Prostate gland (tissue), 2 donors: Measurements from ENCODE around the gene FIP1L1. TPM values are rescaled to one million over a fixed set of nuclear protein-coding genes. Genes with fewer than 3 reads are reported as not detected.

Source experiments
- DNase-seq: peaks from one replicate; pipeline ENCODE4 v3.0.0-alpha.2; 2019; ENCODE audit warnings: low spot score
- H3K27ac ChIP-seq, 2 donors: fragments of 200-600 bp; sonication (generic); 2 replicates each; pipeline ENCODE4 v1.5.1; 2017 to 2019
- H3K27me3 ChIP-seq: fragments of 200-600 bp; sonication (generic); replicated peaks from 2 replicates; pipeline ENCODE4 v1.5.1; 2019; ENCODE audit not compliant: insufficient read depth
- H3K36me3 ChIP-seq, 2 donors: fragments of 200-600 bp; sonication (generic); 1 replicate in 1 of 2; 2 replicates in 1 of 2; pipeline versions ENCODE4 v1.5.1 to v1.8.1; 2017 to 2019
- H3K4me1 ChIP-seq: fragments of 200-600 bp; sonication (generic); replicated peaks from 2 replicates; pipeline ENCODE4 v1.5.1; 2019
- H3K4me3 ChIP-seq, 2 donors: fragments of 200-600 bp; sonication (generic); 2 replicates each; pipeline ENCODE4 v1.5.1; 2017 to 2019
- H3K9me3 ChIP-seq: fragments of 200-600 bp; sonication (generic); 2 replicates; pipeline ENCODE4 v1.5.1; 2017
- POLR2A ChIP-seq: fragments of 450-650 bp; IDR thresholded peaks from one replicate; pipeline ENCODE4 v1.6.1; 2016; ENCODE audit warnings: antibody characterized with exemption, mild to moderate bottlenecking
- POLR2AphosphoS5 ChIP-seq: sonication (generic); formaldehyde crosslinking; IDR thresholded peaks from one replicate; pipeline ENCODE4 v1.6.1; 2017; ENCODE audit warnings: antibody characterized with exemption
- WGBS: methylation state at CpG from one replicate; pipeline ENCODE4 v1.1.5; 2018; 5-methylcytosine and 5-hydroxymethylcytosine counted together
- intact Hi-C: fragments of 100-400 bp; cut with DNase I; formaldehyde crosslinking; loops from one replicate; pipeline ENCODE4 v1.14.2; 2022
- total RNA-seq, 2 donors: library from RNA; depleted of rRNA; stranded (reverse); fragments of >200 nt; gene quantifications; one replicate each; pipeline ENCODE4 v1.1.0, GENCODE V29; 2016

The FIP1L1 gene
- total RNA-seq, 2 donors from 2014 or later, result 41.0 to 63.5 TPM

DNA sequence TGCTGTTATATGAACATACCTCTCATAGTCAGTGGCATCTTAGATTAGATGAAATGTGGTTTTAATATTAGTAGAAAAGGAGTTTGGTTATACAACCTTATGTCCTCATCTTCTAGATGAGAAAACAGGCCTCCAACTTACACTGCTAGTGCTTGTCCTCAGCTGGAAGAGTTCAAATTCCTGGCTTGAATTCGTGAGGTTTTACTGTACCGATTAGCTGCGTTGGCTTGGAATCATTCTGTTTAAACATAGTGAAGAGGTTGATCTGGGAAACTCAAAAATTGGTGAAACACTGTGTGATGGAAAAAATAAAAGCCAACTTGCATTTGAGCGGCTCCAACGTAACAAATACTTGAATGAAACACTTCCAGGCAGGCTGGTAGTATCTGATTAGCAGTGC, 132.9 kb downstream of the FIP1L1 start:
- TF ChIP-seq POLR2A (no peak), POLR2AphosphoS5 (no peak)
- no peaks in the 10 kb centered on the region for H3K36me3 ChIP-seq
- no peak overlapping the region for H3K27ac ChIP-seq
- no peak for DNase-seq
- H3K4me1 ChIP-seq, result no peaks in the 10 kb centered on the region
- no peaks in the 10 kb centered on the region for H3K9me3 ChIP-seq
- H3K27me3 ChIP-seq, result no peaks in the 10 kb centered on the region
- WGBS, result 8% methylated on average over 5 of the region's 5 CpGs
- H3K4me3 ChIP-seq, result no peak overlapping the region
- intact Hi-C loops, result no loop called here

Other genes with a start within 250 kb of the FIP1L1 start
- gene SCFD2, start 11.6 kb upstream of the FIP1L1 start, total RNA-seq, result 10 to 100 TPM; 10.7 to 21.1 TPM
- gene LNX1, start 213.8 kb downstream of the FIP1L1 start, total RNA-seq, result 10 to 100 TPM; 13.1 to 13.2 TPM